IPS-15b (cell line): ENCODE data around the gene SDK1.

Source experiments
- H3K27me3 ChIP-seq: one replicate; pipeline ENCODE4 v1.6.1; 2013; ENCODE audit warnings: low read length; ENCODE audit not compliant: control insufficient read depth, insufficient read depth
- H3K36me3 ChIP-seq: one replicate; pipeline ENCODE4 v1.6.1; 2013; ENCODE audit warnings: low read length; ENCODE audit not compliant: control insufficient read depth, insufficient read depth
- H3K4me1 ChIP-seq: one replicate; pipeline ENCODE4 v1.6.1; 2013; ENCODE audit warnings: mild to moderate bottlenecking, low read length; ENCODE audit not compliant: control insufficient read depth, insufficient read depth
- H3K4me3 ChIP-seq: one replicate; pipeline ENCODE4 v1.5.1; 2013; ENCODE audit warnings: low read depth, low read length
- H3K9ac ChIP-seq: one replicate; pipeline ENCODE4 v1.6.1; 2013; ENCODE audit warnings: low read depth, mild to moderate bottlenecking, low read length
- H3K9me3 ChIP-seq: one replicate; pipeline ENCODE4 v1.6.1; 2013; ENCODE audit warnings: mild to moderate bottlenecking, low read length; ENCODE audit not compliant: control insufficient read depth, insufficient read depth

Gene SDK1

DNA sequence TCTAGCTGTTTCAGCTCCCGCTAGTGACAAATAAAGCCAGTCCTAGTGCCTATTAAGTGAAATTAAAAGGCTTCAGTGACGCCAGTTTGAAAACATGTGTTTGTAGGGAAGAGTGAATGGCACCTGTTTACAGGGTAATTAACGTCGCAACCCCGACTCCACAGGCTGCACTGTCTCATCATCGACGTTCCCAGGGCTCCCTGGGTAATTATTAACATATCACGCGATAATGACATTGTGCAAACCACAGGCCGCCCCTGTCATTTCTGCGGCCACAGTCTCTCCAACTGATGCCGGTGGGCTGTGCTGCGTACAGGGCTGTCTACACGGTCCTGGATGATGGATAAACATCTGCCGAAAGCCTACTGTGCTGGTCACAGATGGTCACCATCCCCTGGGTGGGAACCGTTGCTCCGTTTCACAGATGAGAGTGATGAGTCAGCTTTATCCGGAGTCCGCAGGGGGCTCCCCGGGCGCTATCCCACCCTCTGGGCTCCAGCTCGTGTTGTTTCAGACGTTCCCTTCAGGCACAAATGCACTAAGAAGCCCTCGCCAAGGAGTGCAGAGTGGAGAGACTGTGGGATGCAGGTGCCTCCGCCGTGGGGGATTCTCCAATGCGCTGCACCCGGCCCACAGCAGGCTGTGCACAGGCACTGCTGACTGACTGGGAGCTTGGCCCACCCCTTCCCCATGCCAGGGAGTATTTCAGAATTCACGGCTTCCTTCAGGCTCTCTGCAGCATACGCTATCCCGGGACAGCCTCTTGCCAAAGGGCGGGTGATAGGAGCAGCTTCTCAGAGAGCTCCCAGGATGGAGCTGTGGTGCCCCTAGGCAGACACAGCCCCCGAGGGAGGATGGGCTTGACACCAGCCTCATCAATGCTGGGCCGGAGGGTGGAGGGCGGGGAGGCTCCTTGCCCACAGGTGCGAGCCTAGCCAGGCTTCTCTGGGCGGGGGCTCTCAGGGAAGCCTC, 889.2 kb downstream of the SDK1 start:
- no peaks in the 10 kb centered on the region for H3K27me3 ChIP-seq
- H3K9ac ChIP-seq, result no peak overlapping the region
- H3K36me3 ChIP-seq, result no peaks in the 10 kb centered on the region
- H3K4me1 ChIP-seq, result no peaks in the 10 kb centered on the region
- no peaks in the 10 kb centered on the region for H3K9me3 ChIP-seq
- no peak overlapping the region for H3K4me3 ChIP-seq

DNA sequence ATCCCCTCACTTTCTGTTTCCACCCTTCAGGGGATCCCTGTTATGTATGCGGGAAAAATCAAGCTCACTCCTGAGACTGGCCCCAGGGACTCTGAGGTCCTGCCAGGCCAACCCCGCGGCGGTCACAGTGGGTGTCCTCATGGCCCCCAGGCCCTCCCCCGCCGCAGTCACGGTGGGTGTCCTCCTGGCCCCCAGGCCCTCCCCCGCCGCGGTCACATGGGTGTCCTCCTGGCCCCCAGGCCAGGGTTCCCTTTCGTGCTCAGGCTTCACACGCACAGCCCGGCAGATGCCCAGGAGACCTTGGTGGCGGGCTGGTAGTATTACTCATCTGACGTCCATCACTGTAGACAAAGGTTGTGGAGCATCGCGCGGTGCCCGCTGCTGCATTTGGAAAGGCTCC, 890.0 kb downstream of the SDK1 start:
- Histone ChIP-seq H3K9me3 (no peaks in the 10 kb centered on the region), H3K4me1 (no peaks in the 10 kb centered on the region), H3K9ac (no peak overlapping the region)

DNA sequence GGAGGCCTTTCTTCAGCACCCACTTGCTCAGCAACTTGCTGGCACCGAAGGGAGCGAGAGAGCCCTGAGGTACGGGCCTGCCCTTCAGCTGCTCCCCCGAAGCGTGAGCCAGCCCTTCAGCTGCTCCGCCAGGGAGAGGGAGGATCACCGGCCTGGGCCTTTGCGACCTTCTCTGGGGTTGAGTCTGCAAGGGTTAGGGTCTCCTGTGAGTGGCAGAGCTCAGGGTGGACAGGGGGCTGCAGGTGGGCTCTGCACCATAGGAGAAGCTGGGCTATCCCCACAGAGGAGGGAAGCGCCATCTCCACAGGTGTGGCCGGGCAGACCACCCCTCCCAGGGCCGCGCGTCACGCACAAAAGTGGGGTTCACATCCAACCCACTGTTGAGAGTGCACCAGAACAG, 890.5 kb downstream of the SDK1 start:
- Histone ChIP-seq H3K9me3 (no peaks in the 10 kb centered on the region), H3K36me3 (no peaks in the 10 kb centered on the region), H3K9ac (no peak overlapping the region), H3K4me3 (no peak overlapping the region), H3K27me3 (no peaks in the 10 kb centered on the region), H3K4me1 (no peaks in the 10 kb centered on the region)

More for the DNA sequence above, 890.0 kb downstream of the SDK1 start:
- Histone ChIP-seq H3K27me3 (no peaks in the 10 kb centered on the region), H3K4me3 (no peak overlapping the region), H3K36me3 (no peaks in the 10 kb centered on the region)

DNA sequence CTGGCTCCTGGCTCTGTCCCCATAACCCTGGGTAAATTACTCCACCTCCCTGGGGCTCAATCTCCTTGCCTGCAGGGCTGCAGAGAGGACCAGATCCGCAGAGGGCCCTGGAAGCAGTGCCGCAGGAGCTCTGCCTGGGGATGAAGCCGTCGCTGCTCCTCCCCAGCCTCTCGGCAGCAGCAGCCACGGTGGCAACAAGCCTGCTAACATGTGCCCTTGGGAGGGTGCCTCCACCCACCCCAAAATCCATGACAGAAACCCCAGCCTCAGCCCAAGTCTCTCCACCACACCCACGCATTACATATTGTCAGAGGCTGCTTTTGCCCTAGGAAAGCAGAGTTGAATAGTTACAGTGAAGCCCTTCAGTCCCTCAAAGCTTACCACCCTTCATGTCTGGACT, 894.6 kb downstream of the SDK1 start:
- no peaks in the 10 kb centered on the region for H3K4me1 ChIP-seq
- no peak overlapping the region for H3K4me3 ChIP-seq
- no peak overlapping the region for H3K9ac ChIP-seq
- H3K9me3 ChIP-seq, result no peaks in the 10 kb centered on the region
- no peaks in the 10 kb centered on the region for H3K36me3 ChIP-seq
- H3K27me3 ChIP-seq, result no peaks in the 10 kb centered on the region

DNA sequence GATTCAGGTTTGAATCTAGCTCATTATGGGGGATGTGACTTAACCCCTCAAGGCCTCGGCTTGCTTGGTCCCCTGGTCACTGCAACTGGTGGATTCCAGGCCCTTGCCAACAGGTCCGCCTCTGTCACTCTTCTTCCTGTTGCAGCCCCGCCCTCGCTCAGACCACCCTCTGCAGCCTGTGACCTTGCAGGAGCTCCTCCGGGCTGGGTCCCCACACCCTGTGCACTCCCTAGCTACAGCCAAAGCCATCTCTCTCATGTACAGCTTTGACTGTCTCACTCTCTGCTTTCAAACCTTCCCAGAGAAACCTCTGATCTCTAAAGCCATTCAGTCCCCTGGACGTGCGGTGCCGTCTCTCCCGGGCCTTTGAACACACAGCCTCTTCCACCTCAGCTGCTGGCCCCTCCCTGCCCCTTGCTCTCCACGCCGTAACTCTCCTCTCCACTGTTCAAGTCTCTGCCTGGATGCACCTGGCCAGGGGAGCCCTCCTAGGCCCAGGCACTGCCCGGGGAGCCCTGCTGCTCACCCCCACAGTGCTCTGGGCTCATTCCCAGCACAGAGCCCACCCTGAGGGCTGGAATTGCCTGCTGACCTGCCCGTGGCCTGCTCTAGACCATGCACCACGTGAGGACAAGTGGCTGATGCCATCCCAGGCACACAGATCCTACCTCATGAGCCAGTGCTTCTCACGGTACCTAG, 895.2 kb downstream of the SDK1 start:
- Histone ChIP-seq H3K27me3 (no peaks in the 10 kb centered on the region), H3K9me3 (no peaks in the 10 kb centered on the region)

DNA sequence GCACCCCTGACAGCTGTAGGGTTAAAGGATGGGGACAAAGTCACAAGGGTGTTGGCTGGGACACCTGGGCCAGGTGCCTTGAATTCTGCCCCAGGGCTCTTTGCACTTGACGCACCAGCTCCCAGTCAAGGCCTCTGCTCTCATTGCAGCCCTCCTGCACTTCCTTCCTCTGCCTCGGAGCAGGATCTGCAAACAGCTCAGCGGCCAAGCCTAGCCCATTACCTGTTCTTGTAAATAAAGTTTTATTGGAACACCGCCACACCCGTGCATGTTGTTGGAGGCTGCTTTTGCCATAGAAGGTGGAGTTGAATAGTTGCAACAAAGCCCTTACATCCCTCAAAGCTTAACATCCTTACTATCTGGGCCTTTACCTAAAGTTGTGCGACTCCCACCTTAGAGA, 897.2 kb downstream of the SDK1 start:
- no peaks in the 10 kb centered on the region for H3K27me3 ChIP-seq

More for the DNA sequence above, 895.2 kb downstream of the SDK1 start:
- no peak overlapping the region for H3K4me3 ChIP-seq
- H3K4me1 ChIP-seq, result no peaks in the 10 kb centered on the region
- H3K36me3 ChIP-seq, result no peaks in the 10 kb centered on the region
- no peak overlapping the region for H3K9ac ChIP-seq

DNA sequence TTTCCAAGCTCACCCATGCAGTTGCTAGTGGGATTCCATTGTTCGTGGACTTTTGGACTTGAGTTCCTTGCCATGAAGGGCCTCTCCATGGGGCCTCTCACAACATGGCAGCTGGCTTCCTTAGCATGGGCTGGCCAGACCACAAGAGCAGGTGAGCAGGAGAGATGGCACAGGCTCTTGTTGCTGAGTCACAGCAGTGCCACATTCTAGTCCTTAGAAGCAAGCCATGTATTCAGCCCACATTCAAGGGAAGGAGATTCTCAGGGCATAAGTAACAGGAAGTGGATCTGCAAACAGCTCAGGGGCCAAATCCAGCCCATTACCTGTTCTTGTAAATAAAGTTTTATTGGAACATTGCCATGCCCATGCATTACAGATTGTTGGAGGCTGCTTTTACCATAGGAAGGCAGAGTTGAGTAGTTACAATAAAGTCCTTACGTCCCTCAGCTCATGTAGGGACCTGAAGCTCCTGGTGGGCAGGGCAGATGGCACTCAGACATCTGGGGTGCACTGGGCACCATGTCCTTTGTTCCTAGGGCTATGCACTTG, 899.6 kb downstream of the SDK1 start:
- Histone ChIP-seq H3K9me3 (no peaks in the 10 kb centered on the region), H3K36me3 (no peaks in the 10 kb centered on the region), H3K27me3 (no peaks in the 10 kb centered on the region), H3K4me3 (no peak overlapping the region), H3K9ac (no peak overlapping the region), H3K4me1 (no peaks in the 10 kb centered on the region)

More for the DNA sequence above, 897.2 kb downstream of the SDK1 start:
- Histone ChIP-seq H3K9me3 (no peaks in the 10 kb centered on the region), H3K36me3 (no peaks in the 10 kb centered on the region), H3K4me3 (no peak overlapping the region), H3K4me1 (no peaks in the 10 kb centered on the region), H3K9ac (no peak overlapping the region)

DNA sequence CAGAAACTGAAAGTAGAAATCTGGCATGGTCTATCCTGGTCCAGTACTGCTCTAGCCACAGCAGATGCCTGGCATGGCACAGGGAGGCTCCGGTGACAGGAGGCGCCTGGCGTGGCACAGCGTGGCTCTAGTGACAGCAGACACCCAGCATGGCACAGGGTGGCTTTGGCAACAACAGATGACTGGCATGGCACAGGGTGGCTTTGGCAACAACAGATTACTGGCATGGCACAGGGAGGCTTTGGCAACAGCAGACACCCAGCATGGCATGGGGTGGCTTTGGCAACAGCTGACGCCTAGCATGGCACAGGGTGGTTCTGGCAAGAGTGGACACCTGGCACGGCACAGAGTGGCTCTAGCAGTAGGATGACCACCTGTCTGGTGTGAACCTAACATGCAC, 900.5 kb downstream of the SDK1 start:
- Histone ChIP-seq H3K4me1 (no peaks in the 10 kb centered on the region), H3K4me3 (no peak overlapping the region), H3K9ac (no peak overlapping the region), H3K27me3 (no peaks in the 10 kb centered on the region), H3K36me3 (no peaks in the 10 kb centered on the region), H3K9me3 (no peaks in the 10 kb centered on the region)

DNA sequence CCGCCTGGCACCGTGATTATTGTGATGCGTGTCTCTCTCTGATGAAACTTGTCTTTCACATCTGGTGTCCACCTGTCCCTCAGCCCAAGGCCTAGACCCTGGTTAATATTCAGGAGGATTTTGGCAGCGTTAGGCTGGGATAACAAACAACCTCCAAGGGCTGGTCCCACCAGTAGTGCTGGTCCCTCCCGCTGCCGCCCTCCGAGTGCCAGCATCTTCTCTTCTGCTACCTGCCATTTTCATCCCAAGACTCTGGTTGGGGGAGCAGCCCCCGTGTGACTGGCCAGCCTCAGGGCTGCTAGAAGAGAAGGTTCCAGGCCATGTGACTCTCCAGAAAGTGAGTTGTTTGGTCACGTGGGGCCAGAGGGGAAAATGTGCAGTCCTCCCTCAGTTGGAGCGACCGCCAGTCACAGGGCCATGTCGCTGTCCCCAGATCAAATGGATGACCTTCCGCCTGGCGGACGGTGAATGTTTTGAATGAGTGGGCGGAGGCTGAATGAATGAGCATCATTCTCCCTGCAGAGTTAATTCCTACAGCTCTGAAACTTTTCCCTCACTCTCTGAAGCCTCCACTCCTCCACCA, 901.2 kb downstream of the SDK1 start:
- H3K9ac ChIP-seq, result no peak overlapping the region
- H3K4me1 ChIP-seq, result no peaks in the 10 kb centered on the region
- no peaks in the 10 kb centered on the region for H3K27me3 ChIP-seq
- no peaks in the 10 kb centered on the region for H3K36me3 ChIP-seq
- H3K9me3 ChIP-seq, result no peaks in the 10 kb centered on the region
- no peak overlapping the region for H3K4me3 ChIP-seq

DNA sequence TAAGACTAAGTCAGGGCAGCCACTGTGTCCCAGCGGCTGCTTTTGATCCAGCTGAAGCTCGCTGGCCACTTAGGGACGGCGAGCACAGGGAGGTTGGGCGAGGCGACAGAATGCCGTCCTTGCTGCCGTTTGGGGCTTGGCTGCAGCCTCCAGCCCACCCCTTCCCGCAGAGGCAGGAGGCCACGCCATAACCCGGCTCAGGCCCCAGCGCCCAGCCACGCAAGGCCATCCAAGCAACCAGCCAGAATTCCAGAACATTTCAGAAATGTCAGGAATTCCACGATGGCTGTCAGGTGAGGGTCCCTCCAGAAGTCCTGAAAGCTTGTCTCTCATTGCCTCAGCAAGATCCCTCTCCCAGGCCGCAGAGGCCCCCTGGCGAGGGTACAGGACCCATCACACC, 901.9 kb downstream of the SDK1 start:
- no peaks in the 10 kb centered on the region for H3K9me3 ChIP-seq
- H3K4me3 ChIP-seq, result no peak overlapping the region
- no peaks in the 10 kb centered on the region for H3K27me3 ChIP-seq
- no peak overlapping the region for H3K9ac ChIP-seq
- no peaks in the 10 kb centered on the region for H3K36me3 ChIP-seq
- H3K4me1 ChIP-seq, result no peaks in the 10 kb centered on the region

DNA sequence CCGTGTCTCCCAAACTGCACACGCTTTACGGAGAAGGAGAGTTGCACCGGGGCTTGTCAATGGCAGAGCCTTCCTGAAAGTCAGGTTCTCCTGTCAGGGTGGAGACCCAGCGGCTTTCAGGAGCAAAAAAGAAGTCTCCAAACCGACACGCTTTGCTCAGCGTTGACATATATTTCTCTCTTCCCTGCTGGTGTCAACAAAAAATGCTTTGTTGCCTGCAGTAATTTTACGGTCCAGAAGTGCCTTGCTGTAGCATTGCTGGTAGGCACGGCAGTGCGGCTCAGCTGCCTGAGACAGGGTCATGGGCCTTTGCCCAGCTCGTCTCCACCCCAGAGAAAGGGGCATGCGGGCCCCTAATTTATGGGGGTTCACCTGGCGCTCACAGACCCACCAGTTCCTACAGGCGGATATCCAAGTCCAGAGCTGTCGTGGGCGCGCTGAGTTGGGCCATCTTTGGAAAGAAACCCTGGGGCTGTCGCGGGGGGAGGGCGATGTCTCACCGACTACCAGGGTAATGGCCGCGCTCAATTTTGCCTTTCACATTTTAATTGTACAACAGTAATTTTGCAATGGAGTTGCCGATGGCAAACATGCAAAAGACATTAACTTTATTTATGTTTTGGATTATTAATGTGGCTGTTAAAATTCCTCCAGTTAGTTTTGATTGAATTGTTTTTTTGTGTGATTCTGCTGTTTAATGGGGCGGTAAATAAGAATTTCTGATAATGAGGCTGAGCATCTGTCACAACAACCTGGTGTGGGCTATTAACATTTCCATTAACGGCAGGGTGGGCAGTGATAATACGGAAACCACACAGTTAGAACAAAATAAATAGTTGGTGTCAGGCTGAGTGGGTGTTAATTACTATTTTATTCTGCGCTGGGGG, 902.8 kb downstream of the SDK1 start:
- H3K9ac ChIP-seq, result no peak overlapping the region
- no peak overlapping the region for H3K4me3 ChIP-seq
- H3K27me3 ChIP-seq, result no peaks in the 10 kb centered on the region
- H3K36me3 ChIP-seq, result no peaks in the 10 kb centered on the region
- H3K4me1 ChIP-seq, result no peaks in the 10 kb centered on the region
- no peaks in the 10 kb centered on the region for H3K9me3 ChIP-seq
